ENCODE data around the gene ZBTB11.
A peak's percentile ranks its signal among the peaks of the same experiment; 100 is the strongest.
"Not testable (repeated sequence)": the region's sequence is repeated elsewhere in the genome, so short reads cannot be mapped to it uniquely, and the experiment has no call there.

Gene ZBTB11

DNA sequence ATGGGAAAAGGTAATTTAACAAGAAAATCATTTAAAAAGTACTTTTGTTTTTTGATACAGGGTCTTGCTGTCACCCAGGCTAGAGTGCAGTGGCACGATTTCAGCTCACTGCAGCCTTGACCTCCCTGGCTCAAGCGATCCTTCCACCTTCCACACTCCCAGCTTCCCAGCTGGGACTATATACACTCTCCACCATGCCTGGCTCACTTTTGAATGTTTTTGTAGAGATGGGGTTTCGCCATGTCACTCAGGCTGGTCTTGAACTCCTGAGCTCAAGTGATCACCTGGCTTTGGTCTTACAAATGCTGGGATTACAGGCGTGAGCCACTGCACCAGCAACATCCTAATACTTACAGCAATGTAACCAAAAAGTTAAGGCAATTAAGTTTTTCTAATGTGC is 3.5 kb upstream of the ZBTB11 start:
- no peak overlapping the region for H3K27ac ChIP-seq (replicated peaks)
- no peak for DNase-seq (ENCODE audit: low read depth in 1 of 2, low spot score in 1 of 2)
- H3K27me3 ChIP-seq (ENCODE audit: insufficient read depth, poor library complexity, severe bottlenecking): no peaks in the 10 kb centered on the region
- TF ChIP-seq, protein P1, sequence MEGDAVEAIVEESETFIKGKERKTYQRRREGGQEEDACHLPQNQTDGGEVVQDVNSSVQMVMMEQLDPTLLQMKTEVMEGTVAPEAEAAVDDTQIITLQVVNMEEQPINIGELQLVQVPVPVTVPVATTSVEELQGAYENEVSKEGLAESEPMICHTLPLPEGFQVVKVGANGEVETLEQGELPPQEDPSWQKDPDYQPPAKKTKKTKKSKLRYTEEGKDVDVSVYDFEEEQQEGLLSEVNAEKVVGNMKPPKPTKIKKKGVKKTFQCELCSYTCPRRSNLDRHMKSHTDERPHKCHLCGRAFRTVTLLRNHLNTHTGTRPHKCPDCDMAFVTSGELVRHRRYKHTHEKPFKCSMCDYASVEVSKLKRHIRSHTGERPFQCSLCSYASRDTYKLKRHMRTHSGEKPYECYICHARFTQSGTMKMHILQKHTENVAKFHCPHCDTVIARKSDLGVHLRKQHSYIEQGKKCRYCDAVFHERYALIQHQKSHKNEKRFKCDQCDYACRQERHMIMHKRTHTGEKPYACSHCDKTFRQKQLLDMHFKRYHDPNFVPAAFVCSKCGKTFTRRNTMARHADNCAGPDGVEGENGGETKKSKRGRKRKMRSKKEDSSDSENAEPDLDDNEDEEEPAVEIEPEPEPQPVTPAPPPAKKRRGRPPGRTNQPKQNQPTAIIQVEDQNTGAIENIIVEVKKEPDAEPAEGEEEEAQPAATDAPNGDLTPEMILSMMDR (IDR thresholded peaks at IDR 0.05; ENCODE audit: insufficient read depth, low read length): no peak
- no peak for TF ChIP-seq SPI1 (IDR thresholded peaks at IDR 0.05; ENCODE audit: borderline replicate concordance, low read depth)
- TF ChIP-seq, protein P2, sequence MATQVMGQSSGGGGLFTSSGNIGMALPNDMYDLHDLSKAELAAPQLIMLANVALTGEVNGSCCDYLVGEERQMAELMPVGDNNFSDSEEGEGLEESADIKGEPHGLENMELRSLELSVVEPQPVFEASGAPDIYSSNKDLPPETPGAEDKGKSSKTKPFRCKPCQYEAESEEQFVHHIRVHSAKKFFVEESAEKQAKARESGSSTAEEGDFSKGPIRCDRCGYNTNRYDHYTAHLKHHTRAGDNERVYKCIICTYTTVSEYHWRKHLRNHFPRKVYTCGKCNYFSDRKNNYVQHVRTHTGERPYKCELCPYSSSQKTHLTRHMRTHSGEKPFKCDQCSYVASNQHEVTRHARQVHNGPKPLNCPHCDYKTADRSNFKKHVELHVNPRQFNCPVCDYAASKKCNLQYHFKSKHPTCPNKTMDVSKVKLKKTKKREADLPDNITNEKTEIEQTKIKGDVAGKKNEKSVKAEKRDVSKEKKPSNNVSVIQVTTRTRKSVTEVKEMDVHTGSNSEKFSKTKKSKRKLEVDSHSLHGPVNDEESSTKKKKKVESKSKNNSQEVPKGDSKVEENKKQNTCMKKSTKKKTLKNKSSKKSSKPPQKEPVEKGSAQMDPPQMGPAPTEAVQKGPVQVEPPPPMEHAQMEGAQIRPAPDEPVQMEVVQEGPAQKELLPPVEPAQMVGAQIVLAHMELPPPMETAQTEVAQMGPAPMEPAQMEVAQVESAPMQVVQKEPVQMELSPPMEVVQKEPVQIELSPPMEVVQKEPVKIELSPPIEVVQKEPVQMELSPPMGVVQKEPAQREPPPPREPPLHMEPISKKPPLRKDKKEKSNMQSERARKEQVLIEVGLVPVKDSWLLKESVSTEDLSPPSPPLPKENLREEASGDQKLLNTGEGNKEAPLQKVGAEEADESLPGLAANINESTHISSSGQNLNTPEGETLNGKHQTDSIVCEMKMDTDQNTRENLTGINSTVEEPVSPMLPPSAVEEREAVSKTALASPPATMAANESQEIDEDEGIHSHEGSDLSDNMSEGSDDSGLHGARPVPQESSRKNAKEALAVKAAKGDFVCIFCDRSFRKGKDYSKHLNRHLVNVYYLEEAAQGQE (IDR thresholded peaks at IDR 0.05; ENCODE audit: insufficient replicate concordance, low read depth): no peak
- 0 out of 2 replicates have a peak, but pooled peaks have one; percentile 14 for TF ChIP-seq POLR2AphosphoS5 (IDR thresholded peaks at IDR 0.05; ENCODE audit: low read depth)
- TF ChIP-seq GABPA (IDR thresholded peaks at IDR 0.05; ENCODE audit: low read depth): no peak
- H3K4me3 ChIP-seq (replicated peaks; ENCODE audit: insufficient read depth, low read length): no peak overlapping the region

DNA sequence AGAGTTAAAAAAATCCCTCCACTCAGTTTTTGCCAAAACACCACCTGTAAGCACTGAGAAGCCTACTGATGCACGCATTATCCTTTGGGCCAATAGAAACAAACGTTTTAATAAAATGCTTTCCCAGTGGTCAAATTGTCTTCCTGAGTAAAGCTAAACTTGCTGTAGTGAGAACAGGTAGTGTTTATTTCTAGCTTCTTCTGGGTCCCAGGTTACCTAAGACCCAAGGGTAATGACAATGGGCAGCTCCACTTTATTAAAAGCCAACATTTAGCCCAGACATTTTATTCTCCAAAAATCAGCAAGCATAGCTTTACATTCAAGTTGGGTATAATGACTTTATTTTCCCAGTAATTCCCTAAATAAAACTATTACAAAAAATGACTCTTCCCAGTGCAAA is 1.9 kb upstream of the ZBTB11 start:
- H3K27me3 ChIP-seq (ENCODE audit: insufficient read depth, poor library complexity, severe bottlenecking); DNase-seq (ENCODE audit: low read depth in 1 of 2, low spot score in 1 of 2); H3K27ac ChIP-seq (replicated peaks); H3K4me3 ChIP-seq (replicated peaks; ENCODE audit: insufficient read depth, low read length): not testable (repeated sequence)

DNA sequence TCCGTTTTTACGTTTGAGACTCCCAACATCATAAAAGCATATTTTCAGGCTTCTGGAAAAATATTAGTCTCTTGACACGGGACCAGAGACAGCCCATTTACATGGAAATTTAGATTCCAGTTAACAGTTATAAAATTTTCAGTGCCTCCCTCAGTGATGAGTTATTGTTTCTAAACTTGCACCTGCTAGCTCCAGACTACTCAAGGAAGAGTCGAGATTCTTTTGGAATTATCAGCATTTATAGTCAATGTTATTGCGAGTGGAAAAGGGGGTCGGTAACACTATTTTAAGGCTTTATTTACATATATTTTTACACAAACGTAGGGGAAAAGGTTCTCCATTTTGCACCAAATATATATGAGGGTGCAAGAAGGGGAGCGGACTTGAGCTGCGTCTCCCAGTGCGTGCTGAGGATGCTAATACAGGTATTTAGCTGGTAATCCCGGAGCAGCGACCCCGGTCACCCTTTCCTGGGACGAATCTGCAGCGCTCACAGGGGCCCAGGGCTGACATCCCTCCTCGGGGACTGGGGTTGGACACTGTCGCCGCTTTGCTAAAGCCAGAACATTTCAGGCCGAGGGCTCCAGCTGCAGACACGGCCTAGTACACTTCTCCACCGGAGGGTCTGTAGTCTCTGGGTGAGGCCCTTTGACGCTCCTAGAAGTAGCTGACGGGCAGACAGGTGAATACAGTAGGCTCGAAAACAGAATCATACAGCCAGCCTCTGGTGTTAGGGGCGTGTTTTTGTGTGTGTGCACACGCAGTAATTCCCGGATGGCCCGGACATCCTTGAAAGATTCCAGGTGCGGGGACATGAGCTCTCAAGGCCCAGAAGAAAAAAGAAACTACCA is 729 bp upstream of the ZBTB11 start:
- DNase-seq (ENCODE audit: low read depth in 1 of 2, low spot score in 1 of 2): peak in 1 of 2 experiments; percentile 30
- Histone ChIP-seq H3K4me3 (replicated peaks; ENCODE audit: insufficient read depth, low read length) (peak overlapping the region; percentile 45), H3K27ac (replicated peaks) (peak overlapping the region; percentile 96)

More for the DNA sequence above, 729 bp upstream of the ZBTB11 start:
- no peak for TF ChIP-seq SPI1 (IDR thresholded peaks at IDR 0.05; ENCODE audit: borderline replicate concordance, low read depth)
- TF ChIP-seq, protein P1 (IDR thresholded peaks at IDR 0.05; ENCODE audit: insufficient read depth, low read length): no peak
- TF ChIP-seq, protein P2 (IDR thresholded peaks at IDR 0.05; ENCODE audit: insufficient replicate concordance, low read depth): no peak
- TF ChIP-seq POLR2AphosphoS5 (IDR thresholded peaks at IDR 0.05; ENCODE audit: low read depth): no peak; the same call in 1 of the 2 replicates
- no peak for TF ChIP-seq GABPA (IDR thresholded peaks at IDR 0.05; ENCODE audit: low read depth)
- no peaks in the 10 kb centered on the region for H3K27me3 ChIP-seq (ENCODE audit: insufficient read depth, poor library complexity, severe bottlenecking)
